ENCODE measurements around the gene PCDHGA9.
"Not testable (repeated sequence)": the region's sequence is repeated elsewhere in the genome, so short reads cannot be mapped to it uniquely, and the experiment has no call there.

The PCDHGA9 gene

DNA sequence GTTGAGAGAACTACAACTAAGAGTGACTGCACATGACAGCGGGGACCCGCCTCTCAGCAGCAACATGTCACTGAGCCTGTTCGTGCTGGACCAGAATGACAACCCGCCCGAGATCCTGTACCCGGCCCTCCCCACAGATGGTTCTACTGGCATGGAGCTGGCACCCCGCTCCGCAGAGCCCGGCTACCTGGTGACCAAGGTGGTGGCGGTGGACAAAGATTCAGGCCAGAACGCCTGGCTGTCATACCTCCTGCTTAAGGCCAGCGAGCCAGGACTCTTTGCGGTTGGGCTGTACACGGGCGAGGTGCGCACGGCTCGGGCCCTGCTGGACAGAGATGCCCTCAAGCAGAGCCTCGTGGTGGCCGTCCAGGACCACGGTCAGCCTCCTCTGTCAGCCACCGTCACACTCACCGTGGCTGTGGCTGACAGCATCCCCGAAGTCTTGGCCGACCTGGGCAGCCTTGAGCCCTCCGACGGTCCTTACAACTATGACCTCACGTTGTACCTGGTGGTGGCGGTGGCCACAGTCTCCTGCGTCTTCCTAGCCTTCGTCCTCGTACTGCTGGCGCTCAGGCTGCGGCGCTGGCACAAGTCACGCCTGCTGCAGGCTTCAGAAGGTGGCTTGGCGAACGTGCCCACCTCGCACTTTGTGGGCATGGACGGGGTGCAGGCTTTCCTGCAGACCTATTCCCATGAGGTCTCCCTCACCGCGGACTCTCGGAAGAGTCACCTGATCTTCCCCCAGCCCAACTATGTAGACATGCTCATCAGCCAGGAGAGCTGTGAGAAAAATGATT lies 17.9 kb upstream of the PCDHGA9 start:
- no peak for DNase-seq (ENCODE audit: low spot score)

DNA sequence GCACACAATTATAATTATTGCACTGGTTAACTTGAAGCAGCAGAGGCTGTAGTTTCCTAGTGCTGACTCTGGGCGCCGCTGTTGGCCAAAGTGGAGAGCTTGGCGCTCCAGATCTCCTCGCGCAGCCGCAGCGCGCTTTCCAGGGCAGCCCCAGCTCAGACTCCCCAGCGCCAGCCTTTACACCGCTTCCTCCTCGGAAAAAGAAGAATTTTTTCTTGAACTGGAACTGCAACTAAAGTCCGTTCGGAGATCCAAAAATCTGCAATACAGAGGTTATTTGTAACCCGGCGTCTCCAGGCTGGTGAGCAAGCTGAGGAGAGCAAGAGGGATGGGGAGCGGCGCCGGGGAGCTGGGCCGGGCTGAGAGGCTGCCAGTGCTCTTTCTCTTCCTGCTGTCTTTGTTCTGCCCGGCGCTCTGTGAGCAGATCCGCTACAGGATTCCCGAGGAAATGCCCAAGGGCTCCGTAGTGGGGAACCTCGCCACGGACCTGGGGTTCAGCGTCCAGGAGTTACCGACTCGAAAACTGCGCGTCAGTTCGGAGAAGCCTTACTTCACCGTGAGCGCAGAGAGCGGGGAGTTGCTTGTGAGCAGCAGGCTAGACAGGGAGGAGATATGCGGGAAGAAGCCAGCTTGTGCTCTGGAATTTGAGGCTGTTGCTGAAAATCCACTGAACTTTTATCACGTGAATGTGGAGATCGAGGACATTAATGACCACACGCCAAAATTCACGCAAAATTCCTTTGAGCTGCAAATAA lies 14.8 kb upstream of the PCDHGA9 start, which contains the start of gene PCDHGB4:
Gene PCDHGB4 (plus strand): TSS at position 142 of the 755 bp plus-strand sequence. CDS start 187 bp downstream, at position 329.
- not testable (repeated sequence) for DNase-seq (ENCODE audit: low spot score)

DNA sequence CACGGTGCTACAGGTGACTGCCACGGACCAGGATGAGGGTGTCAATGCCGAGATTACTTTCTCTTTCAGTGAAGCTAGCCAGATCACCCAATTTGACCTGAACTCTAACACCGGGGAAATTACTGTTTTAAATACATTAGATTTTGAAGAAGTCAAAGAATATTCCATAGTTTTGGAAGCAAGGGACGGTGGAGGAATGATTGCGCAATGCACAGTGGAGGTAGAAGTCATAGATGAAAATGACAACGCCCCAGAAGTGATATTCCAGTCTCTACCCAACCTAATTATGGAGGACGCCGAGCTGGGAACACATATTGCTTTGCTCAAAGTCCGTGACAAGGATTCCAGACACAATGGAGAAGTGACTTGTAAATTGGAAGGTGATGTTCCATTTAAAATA lies 13.9 kb upstream of the PCDHGA9 start:
- DNase-seq (ENCODE audit: low spot score), result no peak

DNA sequence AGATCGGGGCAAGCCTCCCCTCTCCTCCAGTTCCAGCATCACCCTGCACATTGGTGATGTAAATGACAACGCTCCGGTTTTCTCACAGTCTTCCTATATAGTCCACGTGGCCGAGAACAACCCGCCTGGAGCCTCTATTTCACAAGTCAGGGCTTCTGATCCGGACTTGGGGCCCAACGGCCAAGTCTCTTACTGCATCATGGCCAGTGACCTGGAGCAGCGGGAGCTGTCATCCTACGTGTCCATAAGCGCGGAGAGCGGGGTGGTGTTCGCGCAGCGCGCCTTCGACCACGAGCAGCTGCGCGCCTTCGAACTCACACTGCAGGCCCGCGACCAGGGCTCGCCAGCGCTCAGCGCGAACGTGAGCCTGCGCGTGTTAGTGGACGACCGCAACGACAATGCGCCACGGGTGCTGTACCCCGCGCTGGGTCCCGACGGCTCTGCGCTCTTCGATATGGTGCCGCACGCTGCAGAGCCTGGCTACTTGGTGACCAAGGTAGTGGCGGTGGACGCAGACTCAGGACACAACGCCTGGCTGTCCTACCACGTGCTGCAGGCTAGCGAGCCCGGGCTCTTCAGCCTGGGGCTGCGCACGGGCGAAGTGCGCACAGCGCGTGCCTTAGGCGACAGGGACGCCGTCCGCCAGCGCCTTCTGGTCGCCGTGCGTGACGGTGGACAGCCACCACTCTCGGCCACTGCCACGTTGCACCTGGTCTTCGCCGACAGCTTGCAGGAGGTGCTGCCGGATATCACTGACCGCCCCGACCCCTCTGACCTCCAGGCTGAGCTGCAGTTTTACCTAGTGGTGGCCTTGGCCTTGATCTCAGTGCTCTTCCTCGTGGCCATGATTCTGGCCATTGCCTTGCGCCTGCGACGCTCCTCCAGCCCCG lies 13.2 kb upstream of the PCDHGA9 start:
- no peak for DNase-seq (ENCODE audit: low spot score)

DNA sequence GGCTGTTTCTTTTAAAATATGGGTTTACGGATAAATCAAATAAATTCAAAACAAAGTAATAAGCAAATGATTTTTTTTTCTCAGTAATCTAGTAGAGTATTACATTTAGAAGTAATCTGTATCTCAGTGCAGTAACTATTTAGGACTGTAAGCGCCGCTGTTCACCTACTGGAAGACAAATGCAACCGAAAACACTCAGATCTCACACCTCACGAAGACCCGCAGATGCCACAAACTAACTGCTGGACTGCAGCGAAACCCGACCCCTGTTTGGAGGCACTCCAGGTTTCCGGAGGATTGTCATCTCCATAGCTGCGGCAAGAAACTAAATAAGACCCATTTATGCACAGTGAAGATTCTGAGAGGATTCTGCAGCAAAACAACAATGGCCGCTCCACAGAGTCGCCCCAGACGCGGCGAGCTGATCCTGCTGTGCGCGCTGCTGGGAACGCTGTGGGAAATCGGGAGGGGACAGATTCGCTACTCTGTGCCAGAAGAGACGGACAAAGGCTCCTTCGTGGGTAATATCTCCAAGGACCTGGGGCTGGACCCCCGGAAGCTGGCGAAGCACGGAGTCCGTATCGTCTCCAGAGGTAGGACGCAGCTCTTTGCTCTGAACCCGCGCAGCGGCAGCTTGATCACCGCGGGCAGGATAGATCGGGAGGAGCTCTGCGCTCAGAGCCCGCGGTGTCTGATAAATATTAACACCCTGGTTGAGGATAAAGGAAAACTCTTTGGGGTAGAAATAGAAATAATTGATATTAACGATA lies 10.0 kb upstream of the PCDHGA9 start, which contains the start of gene PCDHGA8:
Gene PCDHGA8 (plus strand): TSS at position 205 of the 770 bp plus-strand sequence. CDS start 181 bp downstream, at position 386.
- no peak for DNase-seq (ENCODE audit: low spot score)

DNA sequence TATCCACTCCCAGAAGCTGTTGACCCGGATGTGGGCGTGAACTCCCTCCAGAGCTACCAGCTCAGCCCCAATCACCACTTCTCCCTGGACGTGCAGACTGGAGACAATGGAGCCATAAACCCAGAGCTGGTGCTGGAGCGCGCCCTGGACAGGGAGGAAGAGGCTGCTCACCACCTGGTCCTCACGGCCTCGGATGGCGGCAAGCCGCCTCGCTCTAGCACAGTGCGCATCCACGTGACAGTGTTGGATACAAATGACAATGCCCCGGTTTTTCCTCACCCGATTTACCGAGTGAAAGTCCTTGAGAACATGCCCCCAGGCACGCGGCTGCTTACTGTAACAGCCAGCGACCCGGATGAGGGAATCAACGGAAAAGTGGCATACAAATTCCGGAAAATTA lies 9.3 kb upstream of the PCDHGA9 start:
- DNase-seq (ENCODE audit: low spot score), result no peak

DNA sequence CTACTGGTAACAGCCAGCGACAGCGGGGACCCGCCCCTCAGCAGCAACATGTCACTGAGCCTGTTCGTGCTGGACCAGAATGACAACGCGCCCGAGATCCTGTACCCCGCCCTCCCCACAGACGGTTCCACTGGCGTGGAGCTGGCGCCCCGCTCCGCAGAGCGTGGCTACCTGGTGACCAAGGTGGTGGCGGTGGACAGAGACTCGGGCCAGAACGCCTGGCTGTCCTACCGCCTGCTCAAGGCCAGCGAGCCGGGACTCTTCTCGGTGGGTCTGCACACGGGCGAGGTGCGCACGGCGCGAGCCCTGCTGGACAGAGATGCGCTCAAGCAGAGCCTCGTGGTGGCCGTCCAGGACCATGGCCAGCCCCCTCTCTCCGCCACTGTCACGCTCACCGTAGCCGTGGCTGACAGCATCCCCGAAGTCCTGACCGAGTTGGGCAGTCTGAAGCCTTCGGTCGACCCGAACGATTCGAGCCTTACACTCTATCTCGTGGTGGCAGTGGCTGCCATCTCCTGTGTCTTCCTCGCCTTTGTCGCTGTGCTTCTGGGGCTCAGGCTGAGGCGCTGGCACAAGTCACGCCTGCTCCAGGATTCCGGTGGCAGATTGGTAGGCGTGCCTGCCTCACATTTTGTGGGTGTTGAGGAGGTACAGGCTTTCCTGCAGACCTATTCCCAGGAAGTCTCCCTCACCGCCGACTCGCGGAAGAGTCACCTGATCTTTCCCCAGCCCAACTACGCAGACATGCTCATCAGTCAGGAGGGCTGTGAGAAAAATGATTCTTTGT lies 8.0 kb upstream of the PCDHGA9 start:
- DNase-seq (ENCODE audit: low spot score), result not testable (repeated sequence)

DNA sequence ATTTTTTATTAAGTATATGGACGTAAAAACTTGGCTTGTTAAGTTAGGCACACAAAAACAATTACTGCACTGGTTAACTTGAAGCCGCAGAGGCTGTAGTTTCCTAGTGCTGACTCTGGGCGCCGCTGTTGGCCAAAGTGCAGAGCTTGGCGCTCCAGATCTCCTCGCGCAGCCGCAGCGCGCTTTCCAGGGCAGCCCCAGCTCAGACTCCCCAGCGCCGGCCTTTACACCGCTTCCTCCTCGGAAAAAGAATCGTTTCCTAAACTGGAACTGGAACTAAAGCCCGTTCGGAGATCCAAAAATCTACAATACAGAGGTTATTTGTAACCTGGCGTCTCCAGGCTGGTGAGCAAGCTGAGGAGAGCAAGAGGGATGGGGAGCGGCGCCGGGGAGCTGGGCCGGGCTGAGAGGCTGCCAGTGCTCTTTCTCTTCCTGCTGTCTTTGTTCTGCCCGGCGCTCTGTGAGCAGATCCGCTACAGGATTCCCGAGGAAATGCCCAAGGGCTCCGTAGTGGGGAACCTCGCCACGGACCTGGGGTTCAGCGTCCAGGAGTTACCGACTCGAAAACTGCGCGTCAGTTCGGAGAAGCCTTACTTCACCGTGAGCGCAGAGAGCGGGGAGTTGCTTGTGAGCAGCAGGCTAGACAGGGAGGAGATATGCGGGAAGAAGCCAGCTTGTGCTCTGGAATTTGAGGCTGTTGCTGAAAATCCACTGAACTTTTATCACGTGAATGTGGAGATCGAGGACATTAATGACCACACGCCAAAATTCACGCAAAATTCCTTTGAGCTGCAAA lies 4.6 kb upstream of the PCDHGA9 start, which contains the start of gene PCDHGB5:
Gene PCDHGB5 (plus strand): TSS at position 192 of the 796 bp plus-strand sequence. CDS start 181 bp downstream, at position 373.
- DNase-seq (ENCODE audit: low spot score), result not testable (repeated sequence)

DNA sequence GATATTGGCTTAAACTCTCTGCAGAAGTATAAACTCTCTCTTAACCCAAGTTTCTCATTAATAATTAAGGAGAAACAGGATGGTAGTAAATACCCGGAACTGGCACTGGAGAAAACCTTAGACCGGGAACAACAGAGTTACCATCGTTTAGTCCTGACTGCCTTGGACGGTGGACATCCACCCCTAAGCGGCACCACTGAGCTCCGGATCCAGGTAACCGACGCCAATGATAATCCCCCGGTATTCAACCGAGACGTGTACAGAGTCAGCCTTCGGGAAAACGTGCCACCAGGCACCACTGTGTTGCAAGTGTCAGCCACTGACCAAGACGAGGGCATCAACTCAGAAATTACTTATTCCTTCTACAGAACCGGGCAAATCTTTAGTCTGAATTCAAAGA lies 4.0 kb upstream of the PCDHGA9 start:
- no peak for DNase-seq (ENCODE audit: low spot score)

DNA sequence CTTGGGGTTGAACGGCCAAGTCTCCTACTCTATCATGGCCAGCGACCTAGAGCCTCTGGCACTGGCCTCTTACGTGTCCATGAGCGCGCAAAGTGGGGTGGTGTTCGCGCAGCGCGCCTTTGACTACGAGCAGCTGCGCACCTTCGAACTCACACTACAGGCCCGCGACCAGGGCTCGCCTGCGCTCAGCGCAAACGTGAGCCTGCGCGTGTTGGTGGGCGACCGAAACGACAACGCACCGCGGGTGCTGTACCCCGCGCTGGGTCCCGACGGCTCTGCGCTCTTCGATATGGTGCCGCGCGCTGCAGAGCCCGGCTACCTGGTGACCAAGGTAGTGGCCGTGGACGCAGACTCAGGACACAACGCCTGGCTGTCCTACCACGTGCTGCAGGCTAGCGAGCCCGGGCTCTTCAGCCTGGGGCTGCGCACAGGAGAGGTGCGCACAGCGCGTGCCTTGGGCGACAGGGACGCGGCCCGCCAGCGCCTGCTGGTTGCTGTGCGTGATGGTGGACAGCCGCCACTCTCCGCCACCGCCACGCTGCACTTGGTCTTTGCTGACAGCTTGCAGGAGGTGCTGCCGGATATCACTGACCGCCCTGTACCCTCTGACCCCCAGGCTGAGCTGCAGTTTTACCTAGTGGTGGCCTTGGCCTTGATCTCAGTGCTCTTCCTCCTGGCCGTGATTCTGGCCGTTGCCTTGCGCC lies 2.9 kb upstream of the PCDHGA9 start:
- DNase-seq (ENCODE audit: low spot score), result no peak

DNA sequence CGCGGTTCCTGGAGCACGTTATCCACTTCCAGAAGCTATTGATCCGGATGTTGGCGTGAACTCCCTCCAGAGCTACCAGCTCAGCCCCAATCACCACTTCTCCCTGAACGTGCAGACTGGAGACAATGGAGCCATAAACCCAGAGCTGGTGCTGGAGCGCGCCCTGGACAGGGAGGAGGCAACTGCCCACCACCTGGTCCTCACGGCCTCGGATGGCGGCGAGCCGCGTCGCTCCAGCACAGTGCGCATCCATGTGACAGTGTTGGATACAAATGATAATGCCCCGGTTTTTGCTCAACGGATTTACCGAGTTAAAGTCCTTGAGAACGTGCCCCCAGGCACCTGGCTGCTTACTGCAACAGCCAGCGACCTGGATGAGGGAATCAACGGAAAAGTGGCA lies 809 bp downstream of the PCDHGA9 start:
- no peak for DNase-seq (ENCODE audit: low spot score)

DNA sequence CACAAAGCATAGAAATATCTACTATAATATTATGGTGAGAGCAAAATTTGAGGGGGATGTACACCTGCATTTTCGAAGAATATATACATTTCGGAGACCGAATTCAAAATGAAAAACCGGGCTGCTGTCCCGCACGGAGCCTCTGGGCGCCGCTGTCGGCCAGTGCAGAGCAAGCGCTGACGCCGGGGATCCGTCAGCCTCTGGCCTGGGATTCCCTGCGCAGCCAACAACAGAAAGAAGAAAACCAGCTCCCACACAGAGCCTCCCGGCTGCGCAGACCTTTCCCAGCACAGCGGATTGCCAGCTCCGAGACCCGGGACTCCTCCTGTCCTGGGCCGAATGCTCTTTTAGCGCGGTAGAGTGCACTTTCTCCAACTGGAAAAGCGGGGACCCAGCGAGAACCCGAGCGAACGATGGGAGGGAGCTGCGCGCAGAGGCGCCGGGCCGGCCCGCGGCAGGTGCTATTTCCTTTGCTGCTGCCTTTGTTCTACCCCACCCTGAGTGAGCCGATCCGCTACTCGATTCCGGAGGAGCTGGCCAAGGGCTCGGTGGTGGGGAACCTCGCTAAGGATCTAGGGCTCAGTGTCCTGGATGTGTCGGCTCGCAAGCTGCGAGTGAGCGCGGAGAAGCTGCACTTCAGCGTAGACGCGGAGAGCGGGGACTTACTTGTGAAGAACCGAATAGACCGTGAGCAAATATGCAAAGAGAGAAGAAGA lies 5.4 kb downstream of the PCDHGA9 start, which contains the start of gene PCDHGB6:
Gene PCDHGB6 (plus strand): TSS at position 232 of the 716 bp plus-strand sequence. CDS start 182 bp downstream, at position 414.
- DNase-seq (ENCODE audit: low spot score), result not testable (repeated sequence)

DNA sequence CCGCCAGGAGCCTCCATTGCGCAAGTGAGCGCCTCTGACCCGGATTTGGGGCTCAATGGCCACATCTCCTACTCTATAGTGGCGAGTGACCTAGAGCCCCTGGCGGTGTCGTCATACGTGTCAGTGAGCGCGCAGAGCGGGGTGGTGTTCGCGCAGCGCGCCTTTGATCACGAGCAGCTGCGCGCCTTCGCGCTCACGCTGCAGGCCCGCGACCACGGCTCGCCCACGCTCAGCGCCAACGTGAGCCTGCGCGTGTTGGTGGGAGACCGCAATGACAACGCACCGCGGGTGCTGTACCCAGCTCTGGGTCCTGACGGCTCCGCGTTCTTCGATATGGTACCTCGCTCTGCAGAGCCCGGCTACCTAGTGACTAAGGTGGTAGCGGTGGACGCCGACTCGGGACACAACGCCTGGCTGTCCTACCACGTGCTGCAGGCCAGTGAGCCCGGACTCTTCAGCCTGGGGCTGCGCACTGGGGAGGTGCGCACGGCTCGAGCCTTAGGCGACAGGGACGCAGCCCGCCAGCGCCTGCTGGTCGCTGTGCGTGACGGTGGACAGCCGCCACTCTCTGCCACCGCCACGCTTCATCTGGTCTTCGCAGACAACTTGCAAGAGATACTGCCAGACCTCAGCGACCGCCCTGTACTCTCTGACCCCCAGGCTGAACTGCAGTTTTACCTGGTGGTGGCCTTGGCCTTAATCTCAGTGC lies 7.2 kb downstream of the PCDHGA9 start:
- DNase-seq (ENCODE audit: low spot score), result no peak

DNA sequence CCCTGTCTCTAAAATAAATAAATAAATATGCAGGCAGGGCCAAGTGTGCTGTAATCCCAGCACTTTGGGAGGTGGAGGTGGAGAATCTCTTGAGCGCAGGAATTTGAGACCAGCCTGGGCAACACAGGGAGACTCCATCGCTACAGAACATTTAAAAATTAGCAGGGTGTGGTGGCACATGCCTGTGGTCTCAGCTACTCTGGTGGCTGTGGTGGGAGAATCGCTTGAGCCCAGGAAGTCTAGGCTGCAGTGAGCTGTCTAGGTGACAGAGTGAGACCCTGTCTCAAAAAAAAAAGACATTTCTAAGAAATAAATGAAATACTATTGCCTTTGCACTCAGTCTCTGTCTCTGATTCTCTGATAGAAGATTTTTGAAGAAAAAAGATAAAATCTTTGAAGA lies 9.0 kb downstream of the PCDHGA9 start:
- no peak for DNase-seq (ENCODE audit: low spot score)

DNA sequence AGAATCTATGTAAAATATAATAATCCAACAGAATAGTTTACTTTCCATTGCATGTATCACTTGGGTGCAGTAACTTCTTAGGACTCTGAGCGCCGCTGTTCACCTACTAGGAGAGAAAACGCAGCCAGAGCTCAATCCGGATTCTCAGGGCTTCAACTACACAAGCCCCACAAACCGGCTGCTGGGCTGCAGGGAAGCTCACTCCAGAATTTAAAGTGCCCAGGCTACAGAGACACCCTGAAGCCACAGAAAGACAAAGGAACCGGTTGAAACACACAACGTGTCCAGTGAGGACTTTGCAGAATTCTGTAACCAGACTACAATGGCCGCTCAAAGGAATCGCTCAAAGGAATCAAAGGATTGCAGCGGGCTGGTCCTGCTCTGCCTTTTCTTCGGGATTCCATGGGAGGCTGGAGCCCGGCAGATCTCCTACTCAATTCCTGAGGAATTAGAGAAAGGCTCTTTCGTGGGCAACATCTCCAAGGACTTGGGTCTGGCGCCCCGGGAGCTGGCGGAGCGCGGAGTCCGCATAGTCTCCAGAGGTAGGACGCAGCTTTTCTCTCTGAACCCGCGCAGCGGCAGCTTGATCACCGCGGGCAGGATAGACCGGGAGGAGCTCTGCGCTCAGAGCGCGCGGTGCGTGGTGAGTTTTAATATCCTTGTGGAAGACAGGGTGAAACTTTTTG lies 10.4 kb downstream of the PCDHGA9 start, which contains the start of gene PCDHGA10:
Gene PCDHGA10 (plus strand): TSS at position 134 of the 686 bp plus-strand sequence. CDS start 189 bp downstream, at position 323.
- DNase-seq (ENCODE audit: low spot score), result no peak

DNA sequence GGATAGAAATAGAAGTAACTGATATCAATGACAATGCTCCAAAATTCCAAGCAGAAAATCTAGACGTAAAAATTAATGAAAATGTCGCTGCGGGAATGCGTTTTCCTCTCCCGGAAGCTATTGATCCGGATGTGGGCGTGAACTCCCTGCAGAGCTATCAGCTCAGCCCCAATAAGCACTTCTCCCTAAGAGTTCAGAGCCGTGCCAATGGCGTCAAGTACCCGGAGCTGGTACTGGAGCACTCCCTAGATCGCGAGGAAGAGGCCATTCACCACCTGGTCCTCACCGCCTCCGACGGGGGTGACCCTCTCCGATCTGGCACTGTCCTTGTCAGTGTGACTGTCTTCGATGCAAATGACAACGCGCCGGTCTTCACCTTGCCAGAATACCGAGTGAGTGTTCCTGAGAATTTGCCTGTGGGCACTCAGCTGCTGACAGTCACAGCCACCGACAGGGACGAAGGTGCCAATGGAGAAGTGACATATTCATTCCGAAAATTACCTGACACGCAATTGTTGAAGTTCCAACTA lies 11.0 kb downstream of the PCDHGA9 start:
- DNase-seq (ENCODE audit: low spot score), result no peak

All from left forelimb (tissue), 1 donor.